Panc1 (cell line): Measurements from ENCODE around the gene REXO4. TPM values are rescaled to one million over a fixed set of nuclear protein-coding genes. Genes with fewer than 3 reads are reported as not detected.

Source experiments
- ATAC-seq: fragments of 200-7000 bp; cut with Tn5 transposase; 2 replicates; pipeline ENCODE4 v1.9.1; 2020; ENCODE audit warnings: mild to moderate bottlenecking, moderate library complexity
- BruUV-seq: library from RNA; stranded (reverse); fragments of 400-500 nt; replicated peaks from 2 replicates; lab custom pipeline; 2021; lab: Mats Ljungman, UMichigan
- CTCF ChIA-PET: fragments of 300-600 bp; sonication (Branson Sonifier 250); formaldehyde crosslinking; loops from one replicate; lab custom pipeline; 2022; ENCODE audit warnings: antibody characterized with exemption; lab: Charles Lee
- POLR2A ChIA-PET: fragments of 300-600 bp; sonication (Branson Sonifier 250); formaldehyde crosslinking; loops from one replicate; lab custom pipeline; 2022; ENCODE audit warnings: antibody characterized with exemption; lab: Charles Lee
- DNase-seq: peaks from one replicate; pipeline ENCODE4 v3.0.0-alpha.2; 2010; ENCODE audit warnings: low read depth, low spot score
- H3K27ac ChIP-seq: 2 replicates; pipeline ENCODE4 v1.5.1; 2011; ENCODE audit warnings: mild to moderate bottlenecking, low read length, inconsistent platforms
- H3K27me3 ChIP-seq: fragments of 200-500 bp; sonication (Bioruptor generic); 2 replicates; pipeline ENCODE4 v1.6.0; 2014; ENCODE audit warnings: low read length, inconsistent platforms; ENCODE audit not compliant: control insufficient read depth, insufficient read depth
- H3K36me3 ChIP-seq: fragments of 200-500 bp; sonication (Bioruptor generic); 2 replicates; pipeline ENCODE4 v1.5.1; 2014; ENCODE audit warnings: inconsistent platforms, mild to moderate bottlenecking, low read length, moderate library complexity; ENCODE audit not compliant: control insufficient read depth, insufficient read depth
- H3K4me1 ChIP-seq: 2 replicates; pipeline ENCODE4 v1.5.1; 2011; ENCODE audit warnings: inconsistent platforms, mild to moderate bottlenecking, low read length, moderate library complexity; ENCODE audit not compliant: control insufficient read depth, insufficient read depth
- H3K4me3 ChIP-seq, 2 experiments: 2 replicates each; pipeline ENCODE4 v1.5.1; 2011 to 2012; ENCODE audit warnings: low read depth in 2 of 2, low read length in 2 of 2, mild to moderate bottlenecking in 2 of 2, inconsistent platforms in 1 of 2, moderate library complexity in 1 of 2
- H3K9me3 ChIP-seq: fragments of 200-500 bp; sonication (Bioruptor generic); 2 replicates; pipeline ENCODE4 v1.5.1; 2014; ENCODE audit warnings: low read depth, mild to moderate bottlenecking, inconsistent platforms, low read length, moderate library complexity; ENCODE audit not compliant: control insufficient read depth, insufficient read depth
- POLR2AphosphoS5 ChIP-seq: IDR thresholded peaks from 2 replicates; pipeline ENCODE4 v1.6.1; 2012; ENCODE audit warnings: mild to moderate bottlenecking, low read depth, low read length, moderate library complexity
- SIN3A ChIP-seq: IDR thresholded peaks from 2 replicates; pipeline ENCODE4 v1.6.1; 2012; ENCODE audit warnings: low read depth, mild to moderate bottlenecking, low read length, moderate library complexity, borderline replicate concordance; ENCODE audit not compliant: insufficient read depth
- TCF7L2 ChIP-seq: IDR thresholded peaks from 2 replicates; pipeline ENCODE4 v1.6.1; 2011; ENCODE audit warnings: mild to moderate bottlenecking, low read depth, low read length, inconsistent platforms
- in situ Hi-C: cut with HindIII; loops from 2 replicates; pipeline ENCODE4 v1.10.0; 2016; ENCODE audit warnings: low sequenced_read_pairs, low pct_unique_long_range_greater_than_20kb
- intact Hi-C: fragments of 100-400 bp; cut with micrococcal nuclease; formaldehyde crosslinking; loops from one replicate; pipeline ENCODE4 v1.10.0; 2022; ENCODE audit not compliant: unreplicated experiment
- total RNA-seq: library from RNA; stranded (reverse); gene quantifications from one replicate; pipeline ENCODE4 v1.2.1, GENCODE V29; 2021; ENCODE audit not compliant: unreplicated experiment
- TF ChIP-seq, protein P1 (sequence below), 2 experiments: IDR thresholded peaks; 2 replicates each; pipeline ENCODE4 v1.6.1; 2011 to 2012; ENCODE audit warnings: low read depth in 2 of 2, control low read depth in 1 of 2, low read length in 1 of 2, mild to moderate bottlenecking in 1 of 2, moderate library complexity in 1 of 2; ENCODE audit not compliant: insufficient read depth in 1 of 2
- TF ChIP-seq, protein P2 (sequence below): fragments of 450-650 bp; IDR thresholded peaks from 2 replicates; pipeline ENCODE4 v1.5.1; 2017; ENCODE audit warnings: mild to moderate bottlenecking

The REXO4 gene
- total RNA-seq, 1 experiment from 2014 or later = 19.9 TPM

DNA sequence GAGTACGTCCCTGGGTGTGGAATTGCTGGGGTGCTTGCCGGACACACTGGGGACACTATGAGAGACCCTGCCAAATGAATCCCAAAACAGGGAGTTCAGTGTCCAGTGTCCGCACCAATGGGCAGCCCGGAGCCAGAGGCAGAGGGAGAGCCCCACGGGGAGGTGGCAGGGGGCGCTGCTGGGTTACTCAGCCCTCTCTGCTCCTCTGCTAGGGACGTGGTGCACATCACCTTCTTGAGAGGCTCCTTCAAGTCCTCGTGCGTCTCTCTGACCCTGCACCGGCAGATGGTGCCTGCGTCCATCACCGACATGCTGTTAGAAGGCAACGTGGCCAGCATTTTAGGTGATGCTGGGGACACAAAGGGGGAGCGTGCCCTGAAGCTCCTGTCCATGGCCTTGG is 20.9 kb downstream of the REXO4 start:
- in situ Hi-C loops = no loop called here
- CTCF ChIA-PET = no interaction called here
- no peak for DNase-seq

DNA sequence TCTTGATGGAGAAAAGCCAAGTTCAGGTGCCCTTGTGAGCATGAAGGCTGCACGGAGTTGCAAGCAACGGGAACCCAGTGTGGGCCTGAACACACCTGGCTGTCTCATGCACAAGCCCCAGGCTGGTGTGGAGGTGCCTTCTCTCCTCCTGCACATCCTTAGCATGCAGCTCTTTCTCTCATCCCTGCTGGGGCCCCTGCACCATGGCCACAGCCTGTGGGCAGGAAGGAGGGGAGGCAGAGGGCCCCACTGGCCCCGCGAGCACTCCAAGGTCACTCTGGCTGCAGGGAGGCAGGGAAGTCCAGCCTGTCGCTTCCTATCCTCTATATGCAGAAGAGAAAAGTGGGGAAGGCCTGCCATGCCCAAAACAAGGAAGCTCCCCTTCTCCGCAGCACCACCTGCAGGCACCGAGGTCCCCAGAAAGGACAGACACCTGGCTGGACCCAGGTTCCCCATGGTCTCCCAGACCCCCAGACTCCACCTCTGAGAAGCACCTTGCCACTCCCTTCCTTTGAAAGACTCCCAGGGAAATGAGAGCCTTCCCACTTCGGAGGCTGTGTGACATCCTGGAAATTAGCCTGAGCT is 23.0 kb downstream of the REXO4 start:
- ChIA-PET POLR2A (no interaction called here), CTCF (no interaction called here)
- DNase-seq (no peak), ATAC-seq (no peak)
- H3K9me3 ChIP-seq = no peaks in the 10 kb centered on the region
- TF ChIP-seq, protein P1, sequence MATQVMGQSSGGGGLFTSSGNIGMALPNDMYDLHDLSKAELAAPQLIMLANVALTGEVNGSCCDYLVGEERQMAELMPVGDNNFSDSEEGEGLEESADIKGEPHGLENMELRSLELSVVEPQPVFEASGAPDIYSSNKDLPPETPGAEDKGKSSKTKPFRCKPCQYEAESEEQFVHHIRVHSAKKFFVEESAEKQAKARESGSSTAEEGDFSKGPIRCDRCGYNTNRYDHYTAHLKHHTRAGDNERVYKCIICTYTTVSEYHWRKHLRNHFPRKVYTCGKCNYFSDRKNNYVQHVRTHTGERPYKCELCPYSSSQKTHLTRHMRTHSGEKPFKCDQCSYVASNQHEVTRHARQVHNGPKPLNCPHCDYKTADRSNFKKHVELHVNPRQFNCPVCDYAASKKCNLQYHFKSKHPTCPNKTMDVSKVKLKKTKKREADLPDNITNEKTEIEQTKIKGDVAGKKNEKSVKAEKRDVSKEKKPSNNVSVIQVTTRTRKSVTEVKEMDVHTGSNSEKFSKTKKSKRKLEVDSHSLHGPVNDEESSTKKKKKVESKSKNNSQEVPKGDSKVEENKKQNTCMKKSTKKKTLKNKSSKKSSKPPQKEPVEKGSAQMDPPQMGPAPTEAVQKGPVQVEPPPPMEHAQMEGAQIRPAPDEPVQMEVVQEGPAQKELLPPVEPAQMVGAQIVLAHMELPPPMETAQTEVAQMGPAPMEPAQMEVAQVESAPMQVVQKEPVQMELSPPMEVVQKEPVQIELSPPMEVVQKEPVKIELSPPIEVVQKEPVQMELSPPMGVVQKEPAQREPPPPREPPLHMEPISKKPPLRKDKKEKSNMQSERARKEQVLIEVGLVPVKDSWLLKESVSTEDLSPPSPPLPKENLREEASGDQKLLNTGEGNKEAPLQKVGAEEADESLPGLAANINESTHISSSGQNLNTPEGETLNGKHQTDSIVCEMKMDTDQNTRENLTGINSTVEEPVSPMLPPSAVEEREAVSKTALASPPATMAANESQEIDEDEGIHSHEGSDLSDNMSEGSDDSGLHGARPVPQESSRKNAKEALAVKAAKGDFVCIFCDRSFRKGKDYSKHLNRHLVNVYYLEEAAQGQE (IDR thresholded peaks at IDR 0.05; ENCODE audit: insufficient read depth in 1 of 2, low read depth in 2 of 2, low read length in 1 of 2) = no peak
- TF ChIP-seq POLR2AphosphoS5 (no peak), SIN3A (no peak), TCF7L2 (no peak)
- TF ChIP-seq, protein P2, sequence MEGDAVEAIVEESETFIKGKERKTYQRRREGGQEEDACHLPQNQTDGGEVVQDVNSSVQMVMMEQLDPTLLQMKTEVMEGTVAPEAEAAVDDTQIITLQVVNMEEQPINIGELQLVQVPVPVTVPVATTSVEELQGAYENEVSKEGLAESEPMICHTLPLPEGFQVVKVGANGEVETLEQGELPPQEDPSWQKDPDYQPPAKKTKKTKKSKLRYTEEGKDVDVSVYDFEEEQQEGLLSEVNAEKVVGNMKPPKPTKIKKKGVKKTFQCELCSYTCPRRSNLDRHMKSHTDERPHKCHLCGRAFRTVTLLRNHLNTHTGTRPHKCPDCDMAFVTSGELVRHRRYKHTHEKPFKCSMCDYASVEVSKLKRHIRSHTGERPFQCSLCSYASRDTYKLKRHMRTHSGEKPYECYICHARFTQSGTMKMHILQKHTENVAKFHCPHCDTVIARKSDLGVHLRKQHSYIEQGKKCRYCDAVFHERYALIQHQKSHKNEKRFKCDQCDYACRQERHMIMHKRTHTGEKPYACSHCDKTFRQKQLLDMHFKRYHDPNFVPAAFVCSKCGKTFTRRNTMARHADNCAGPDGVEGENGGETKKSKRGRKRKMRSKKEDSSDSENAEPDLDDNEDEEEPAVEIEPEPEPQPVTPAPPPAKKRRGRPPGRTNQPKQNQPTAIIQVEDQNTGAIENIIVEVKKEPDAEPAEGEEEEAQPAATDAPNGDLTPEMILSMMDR = no peak
- H3K4me3 ChIP-seq = no peak overlapping the region
- H3K4me1 ChIP-seq = no peaks in the 10 kb centered on the region
- intact Hi-C loops = no loop called here
- H3K27me3 ChIP-seq = no peaks in the 10 kb centered on the region
- in situ Hi-C loops = no loop called here
- no peaks in the 10 kb centered on the region for H3K36me3 ChIP-seq
- BruUV-seq = no TSS peak
- no peak overlapping the region for H3K27ac ChIP-seq

More for the DNA sequence above, 20.9 kb downstream of the REXO4 start:
- no peak for TF ChIP-seq POLR2AphosphoS5
- TF ChIP-seq, protein P2 = peak; percentile 16; the same call in 1 of the 2 replicates
- no peak overlapping the region for H3K27ac ChIP-seq
- POLR2A ChIA-PET = interaction anchor here (0.7 kb wide), 1 partner anchor 284 kb away, joined by 3 read pairs; no protein-coding TSS in a partner anchor
- intact Hi-C loops = no loop called here
- H3K9me3 ChIP-seq = no peaks in the 10 kb centered on the region
- BruUV-seq = no TSS peak
- no peaks in the 10 kb centered on the region for H3K36me3 ChIP-seq
- no peak overlapping the region for H3K4me3 ChIP-seq
- no peaks in the 10 kb centered on the region for H3K27me3 ChIP-seq
- peak; percentile 54; the same call in 1 of the 2 replicates for ATAC-seq
- H3K4me1 ChIP-seq = no peaks in the 10 kb centered on the region
